NCI-H2107 treated with DMSO at 0.1 percent for 48 hours (cell line): ENCODE data around the gene ASAP3.
A peak's percentile ranks its signal among the peaks of the same experiment; 100 is the strongest.
"Not testable (repeated sequence)": the region's sequence is repeated elsewhere in the genome, so short reads cannot be mapped to it uniquely, and the experiment has no call there.

ENCODE experiments used
- DNase-seq: peaks from one replicate; lab custom pipeline; 2025; ENCODE audit not compliant: unreplicated experiment; lab: John Stamatoyannopoulos, UW

The ASAP3 gene

DNA sequence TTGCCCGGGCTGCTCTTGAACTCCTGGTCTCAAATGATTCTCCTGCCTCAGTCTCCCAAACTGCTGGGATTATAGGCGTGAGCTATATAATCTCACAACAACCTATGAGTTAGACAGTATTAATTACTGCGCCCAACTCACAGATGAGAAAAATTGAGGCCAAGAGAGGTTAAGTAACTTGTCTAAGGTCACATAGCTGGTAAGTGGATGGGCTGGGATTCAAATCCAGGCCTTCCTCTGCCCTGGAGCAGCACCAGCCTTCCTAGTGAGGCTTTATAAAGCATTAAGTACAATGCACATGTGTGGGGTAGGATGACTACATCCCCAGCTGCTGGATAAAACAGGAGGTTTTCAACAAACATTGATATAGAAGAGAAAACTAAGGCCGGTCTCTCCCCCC, 31.9 kb upstream of the ASAP3 start:
- DNase-seq, result no peak

DNA sequence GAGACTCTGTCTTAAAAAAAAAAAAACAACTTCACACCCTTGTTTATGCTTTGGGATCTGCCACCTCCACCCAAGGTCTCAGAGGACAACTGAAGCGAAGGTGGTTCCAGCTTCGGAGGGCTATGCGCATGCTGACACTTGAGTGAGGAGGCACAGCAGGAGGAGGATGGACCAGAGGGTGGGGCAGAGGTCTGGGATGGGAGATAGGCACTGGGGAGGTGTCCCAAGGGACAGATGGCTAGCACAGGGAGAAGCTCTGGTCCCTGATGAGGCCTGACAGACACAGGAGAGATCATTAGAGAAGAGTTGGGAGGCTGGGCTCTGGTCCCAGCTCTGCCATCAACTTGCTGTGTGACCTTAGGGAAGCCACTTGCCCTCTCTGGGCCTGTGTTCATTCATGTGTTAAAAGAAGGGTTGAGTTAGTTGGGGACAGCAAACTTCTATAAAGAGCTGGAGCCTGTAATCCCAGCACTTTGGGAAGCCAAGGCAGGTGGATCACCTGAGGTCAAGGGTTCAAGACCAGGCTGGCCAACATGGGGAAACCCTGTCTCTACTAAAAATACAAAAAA, 30.2 kb upstream of the ASAP3 start:
- no peak for DNase-seq

DNA sequence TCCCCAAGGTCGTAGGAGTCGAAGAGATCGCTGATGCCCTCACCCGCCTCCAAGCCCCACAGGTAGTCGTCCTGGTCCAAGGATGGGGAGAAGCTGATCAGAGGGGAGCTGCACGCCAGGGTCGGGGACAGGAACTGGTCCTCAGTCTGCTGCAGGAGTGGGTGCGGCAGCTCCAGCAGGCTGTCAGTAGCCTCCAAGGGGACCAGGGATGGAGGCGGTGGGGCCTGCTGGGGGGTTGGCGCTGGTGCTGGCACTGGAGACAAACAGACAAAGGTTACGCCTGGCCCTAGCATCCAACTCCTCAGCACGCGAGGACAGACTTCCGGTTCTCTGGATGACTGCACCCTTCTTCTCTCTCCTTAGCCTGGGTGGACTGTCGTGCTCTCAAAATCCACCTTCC, 25.9 kb upstream of the ASAP3 start:
- no peak for DNase-seq

DNA sequence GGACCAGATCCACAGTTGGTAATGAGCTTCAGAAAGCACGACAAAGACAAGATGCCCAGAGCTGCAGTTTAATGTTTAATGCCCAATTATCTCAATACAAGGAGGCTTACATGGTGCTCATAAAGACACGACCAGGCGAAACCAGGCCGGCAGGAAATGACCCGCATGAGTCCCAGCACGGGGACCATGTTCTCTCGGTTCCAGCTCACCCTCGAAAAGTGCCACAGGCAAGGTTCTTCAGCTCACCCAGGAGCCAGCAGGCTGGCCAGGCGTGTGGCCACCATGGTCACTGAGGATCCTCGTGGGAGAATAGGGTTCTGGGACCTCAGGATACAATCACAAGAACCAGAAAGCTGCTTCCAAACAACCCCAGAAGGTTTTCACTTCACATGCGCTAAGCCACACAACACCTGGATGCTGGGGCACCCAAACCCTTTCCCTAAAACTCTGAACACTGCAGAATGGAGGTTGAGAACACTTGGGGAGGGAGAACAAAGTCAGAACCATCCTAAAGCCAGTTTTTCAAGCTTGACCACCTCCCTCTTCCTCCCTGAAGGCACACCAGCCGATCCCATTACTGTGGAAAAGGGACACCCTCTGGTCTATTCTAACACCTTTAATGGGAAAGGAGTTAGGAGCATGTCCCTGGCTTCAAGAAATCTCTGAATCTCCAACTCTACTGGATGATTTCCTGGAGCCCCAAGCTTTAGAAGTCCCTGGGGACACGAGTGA, 22.6 kb upstream of the ASAP3 start:
- DNase-seq, result no peak

DNA sequence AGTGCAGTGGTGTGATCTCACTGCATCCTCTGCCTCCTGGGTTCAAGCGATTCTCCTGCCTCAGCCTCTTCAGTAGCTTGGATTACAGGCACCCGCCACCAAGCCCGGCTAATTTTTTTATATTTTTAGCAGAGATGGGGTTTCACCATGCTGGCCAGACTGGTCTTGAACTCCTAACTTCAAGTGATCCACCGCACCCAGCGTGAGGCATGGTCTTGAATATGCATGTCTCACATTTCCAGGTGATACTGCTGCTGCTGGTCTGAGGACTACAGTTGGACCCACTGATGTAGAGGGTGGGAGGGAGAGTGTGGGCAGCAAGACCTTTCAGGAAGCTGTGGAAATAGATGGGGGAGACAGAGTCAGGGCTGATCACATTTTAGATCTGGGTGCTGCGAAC, 21.9 kb upstream of the ASAP3 start:
- DNase-seq, result no peak

DNA sequence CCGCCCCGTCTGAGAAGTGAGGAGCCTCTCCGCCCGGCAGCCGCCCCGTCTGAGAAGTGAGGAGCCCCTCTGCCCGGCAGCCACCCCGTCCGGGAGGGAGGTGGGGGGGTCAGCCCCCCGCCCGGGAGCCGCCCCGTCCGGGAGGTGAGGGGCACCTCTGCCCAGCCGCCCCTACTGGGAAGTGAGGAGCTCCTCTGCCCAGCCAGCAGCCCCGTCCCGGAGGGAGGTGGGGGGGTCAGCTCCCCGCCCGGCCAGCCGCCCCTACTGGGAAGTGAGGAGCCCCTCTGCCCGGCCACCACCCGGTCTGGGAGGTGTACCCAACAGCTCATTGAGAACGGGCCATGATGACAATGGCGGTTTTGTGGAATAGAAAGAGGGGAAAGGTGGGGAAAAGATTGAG, 20.2 kb upstream of the ASAP3 start:
- not testable (repeated sequence) for DNase-seq

DNA sequence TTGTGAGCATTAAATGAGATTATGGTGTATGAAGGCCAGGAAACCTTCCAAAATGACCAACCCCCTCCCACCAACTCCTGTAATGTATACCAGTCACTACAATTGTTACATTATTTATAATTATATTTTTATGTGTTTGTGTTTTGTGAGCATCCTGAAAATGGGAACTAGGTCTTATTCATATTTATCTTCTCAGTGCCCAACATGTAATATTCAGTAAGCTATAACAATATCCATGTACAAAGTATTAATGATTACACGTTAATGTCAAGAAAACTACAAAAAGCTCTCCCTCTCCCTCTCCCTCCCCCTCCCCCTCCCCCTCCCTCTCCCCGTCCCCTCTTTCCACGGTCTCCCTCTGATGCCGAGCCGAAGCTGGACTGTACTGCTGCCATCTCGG, 19.0 kb upstream of the ASAP3 start:
- no peak for DNase-seq

DNA sequence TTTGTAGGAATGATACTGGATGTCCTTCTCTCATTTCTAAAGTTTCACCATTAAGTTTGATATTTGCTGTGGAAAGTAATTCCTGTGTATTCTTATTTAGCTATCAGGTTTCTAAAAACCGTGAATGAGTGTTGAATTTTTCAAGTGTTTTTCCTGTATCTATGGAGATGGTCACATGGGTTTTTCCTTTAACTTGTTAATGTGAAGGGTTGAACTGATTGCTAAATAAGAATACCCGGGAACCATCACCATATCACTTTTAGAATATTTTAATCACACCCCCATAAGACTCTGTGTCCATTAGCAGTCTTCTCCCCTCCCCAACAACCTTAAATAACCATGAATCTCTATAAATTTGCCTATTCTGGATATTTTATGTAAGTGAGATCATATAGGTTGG, 16.5 kb upstream of the ASAP3 start:
- no peak for DNase-seq

DNA sequence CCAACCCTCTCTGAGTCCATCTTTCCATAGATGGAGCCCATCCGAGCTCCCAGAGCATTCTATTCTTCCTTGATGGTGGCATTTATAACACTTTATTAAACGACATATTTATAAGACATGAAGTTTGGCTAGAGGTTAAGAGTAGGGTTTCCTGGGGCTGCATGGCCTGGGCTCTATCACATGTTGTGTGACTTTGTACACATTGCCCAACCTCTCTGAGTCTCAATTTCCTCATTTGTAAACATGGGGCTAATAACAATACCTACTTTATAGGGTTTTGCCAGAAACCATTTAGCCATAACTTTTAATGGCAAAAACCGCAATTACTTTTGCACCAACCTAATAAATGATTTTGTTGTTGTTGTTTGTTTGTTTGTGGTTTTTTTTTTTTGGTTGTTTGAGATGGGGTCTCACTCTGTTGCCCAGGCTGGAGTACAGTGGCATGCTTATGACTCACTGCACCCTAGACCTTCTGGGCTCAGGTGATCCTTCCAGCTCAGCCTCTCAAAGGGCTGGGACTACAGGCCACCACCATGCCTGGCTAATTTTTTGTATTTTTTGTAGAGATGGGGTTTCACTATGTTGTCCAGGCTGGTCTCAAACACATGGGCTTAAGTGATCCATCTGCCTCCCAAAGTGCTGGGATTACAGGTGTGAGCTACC, 13.9 kb upstream of the ASAP3 start:
- DNase-seq, result no peak

DNA sequence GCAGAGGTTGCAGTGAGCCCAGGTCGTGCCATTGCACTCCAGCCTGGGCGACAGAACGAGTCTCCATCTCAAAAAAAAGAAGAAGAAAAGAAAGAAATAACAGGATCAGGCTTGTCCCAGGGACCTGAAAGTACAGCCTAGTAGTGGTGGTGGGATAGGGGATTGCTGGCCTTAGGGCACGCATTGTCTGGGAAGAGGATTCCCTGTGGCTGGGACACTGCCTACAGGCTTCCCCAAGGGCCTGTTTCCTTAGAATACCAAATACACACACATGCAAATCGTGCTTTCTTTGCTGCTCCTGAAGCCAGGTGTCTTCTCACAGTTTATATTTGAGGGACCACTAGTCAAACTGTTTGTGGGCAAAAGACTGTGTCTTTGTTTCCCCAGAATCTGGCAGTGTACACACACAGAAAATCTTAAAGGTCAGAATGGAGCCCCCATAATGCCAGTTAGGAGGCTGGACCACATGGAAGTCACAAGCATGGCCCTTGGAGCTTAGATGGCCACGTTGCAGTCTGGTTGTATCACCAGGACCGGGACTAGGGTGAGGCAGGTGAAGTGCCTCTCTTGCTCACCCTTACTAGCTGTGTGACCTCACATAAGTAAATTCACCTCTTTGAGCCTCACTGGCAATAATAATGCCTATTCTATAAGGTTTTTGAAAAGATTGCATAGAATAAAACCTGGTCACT, 12.7 kb upstream of the ASAP3 start:
- no peak for DNase-seq

DNA sequence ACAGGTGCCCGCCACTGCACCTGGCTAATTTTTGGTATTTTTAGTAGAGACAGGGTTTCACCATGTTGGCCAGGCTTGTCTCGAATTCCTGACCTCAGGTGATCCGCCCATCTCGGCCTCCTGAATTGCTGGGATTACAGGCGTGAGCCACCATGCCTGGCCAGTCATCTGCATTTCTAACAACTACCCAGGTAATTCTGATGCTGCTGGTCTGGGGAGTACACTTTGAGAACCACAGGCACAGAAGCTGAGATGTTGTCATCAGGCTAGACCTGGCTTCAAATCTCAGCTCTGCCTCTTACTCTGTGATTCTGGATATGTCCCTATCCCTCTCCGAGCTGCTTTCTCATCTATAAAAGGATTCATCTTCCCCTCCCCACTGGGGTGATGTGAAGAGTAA, 10.9 kb upstream of the ASAP3 start:
- not testable (repeated sequence) for DNase-seq

DNA sequence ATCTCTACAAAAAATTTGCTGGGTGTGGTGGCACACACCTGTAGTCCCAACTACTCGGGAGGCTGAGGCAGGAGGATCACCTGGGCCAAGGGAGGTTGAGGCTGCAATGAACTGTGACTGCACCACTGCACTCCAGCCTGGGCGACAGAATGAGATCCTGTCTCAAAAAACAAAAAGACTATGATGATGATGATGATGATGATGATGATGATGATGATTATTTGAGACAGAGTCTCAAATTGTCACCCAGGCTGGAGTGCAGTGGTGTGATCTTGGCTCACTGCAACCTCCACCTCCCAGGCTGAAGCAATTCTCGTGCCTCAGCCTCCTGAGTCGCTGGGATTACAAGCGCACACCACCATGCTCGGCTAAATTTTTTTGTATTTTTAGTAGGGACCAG, 8.8 kb upstream of the ASAP3 start:
- DNase-seq, result not testable (repeated sequence)

DNA sequence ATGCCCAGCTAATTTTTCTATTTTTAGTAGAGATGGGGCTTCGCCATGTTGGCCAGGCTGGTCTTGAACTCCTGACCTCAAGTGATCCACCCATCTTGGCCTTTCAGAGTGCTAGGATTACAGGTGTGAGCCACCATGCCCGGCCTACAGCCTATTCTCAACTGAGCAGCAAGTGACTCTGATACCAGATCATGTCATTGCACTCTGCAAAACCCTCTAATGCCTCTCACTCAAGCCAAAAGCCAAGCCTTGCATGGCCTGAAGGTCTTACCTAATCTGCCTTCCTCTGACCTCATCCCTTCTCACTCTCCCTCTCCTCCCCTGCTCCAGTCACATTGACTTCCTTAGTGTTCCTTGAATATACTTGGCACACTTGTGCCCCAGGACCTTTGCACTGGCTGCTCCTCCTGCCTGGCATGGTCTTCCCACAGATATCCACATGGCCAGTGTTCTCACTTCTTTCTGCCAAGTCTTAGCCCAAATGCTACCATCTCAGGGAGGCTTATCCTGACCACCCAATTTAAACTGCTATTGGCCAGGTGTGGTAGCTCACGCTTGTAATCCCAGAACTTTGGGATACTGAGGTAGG, 8.2 kb upstream of the ASAP3 start:
- DNase-seq, result no peak

DNA sequence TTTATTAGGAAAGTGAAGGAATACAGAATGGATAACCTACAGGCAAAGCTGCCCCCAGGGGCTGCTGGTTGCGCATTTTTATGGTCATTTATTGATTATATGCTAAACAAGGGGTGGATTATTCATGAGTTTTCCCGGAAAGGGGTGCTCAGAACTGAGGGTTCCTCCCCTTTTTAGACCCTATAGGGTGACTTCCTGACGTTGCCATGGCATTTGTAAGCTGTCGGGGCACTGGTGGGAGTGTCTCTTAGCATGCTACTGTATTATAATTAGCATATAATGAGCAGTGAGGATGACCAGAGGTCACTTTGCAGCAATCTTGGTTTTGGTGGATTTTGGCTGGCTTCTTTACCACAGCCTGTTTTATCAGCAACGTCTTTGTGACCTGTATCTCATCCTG, 5.9 kb upstream of the ASAP3 start:
- DNase-seq, result no peak

DNA sequence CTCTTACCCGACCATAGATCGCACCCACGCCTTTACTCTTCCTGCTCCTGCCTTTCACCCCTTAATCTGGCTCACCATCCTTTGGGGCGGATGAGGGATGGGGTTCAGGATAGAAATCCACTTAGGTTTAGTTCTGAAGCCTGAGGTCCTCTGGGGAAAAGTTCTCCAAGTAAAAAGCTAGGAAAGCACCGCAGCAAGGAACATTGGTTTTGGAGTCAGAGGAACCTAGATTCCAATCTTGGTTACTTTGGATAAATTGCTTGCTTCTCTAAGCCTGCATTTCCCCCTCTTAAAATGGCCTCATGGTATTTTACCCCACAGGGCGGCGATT, 988 bp upstream of the ASAP3 start:
- DNase-seq, result no peak

DNA sequence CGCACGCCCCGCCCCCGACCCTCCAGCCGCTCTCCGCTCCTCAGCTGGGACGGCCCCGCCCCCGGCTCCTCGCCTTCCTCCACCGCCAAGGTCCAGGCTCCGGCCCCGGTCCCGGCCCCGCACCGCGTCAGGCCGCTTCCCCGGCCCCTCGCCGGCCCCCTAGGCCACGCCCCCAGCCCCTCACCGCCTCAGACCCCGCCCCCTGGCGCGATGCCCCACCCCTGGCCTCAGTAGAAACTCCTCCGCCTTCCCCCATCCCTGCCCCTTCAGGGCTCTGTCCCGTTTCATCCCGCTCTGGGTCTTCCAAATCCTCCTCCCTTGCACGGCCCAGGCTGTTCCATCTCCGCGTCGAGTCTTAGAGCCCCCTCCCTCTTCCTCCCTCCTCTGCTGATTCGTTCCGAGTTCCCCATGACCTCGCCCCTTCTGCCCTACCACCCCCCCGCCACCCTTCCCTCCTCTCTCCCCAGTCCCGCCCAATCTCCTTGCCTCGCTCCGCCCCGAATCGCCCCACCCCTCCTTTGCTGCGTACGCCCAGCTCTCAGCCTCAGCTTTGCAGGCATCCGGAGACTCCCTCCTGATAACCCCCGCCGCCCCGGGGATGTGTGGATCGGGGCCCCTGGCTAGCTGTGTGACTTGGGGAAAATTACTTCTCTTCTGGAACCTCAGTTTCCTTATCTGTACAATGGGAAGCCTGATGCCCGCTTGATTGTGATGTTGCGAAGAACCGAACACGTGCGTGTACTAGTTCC, 448 bp upstream of the ASAP3 start:
- DNase-seq, result peak; percentile 30

DNA sequence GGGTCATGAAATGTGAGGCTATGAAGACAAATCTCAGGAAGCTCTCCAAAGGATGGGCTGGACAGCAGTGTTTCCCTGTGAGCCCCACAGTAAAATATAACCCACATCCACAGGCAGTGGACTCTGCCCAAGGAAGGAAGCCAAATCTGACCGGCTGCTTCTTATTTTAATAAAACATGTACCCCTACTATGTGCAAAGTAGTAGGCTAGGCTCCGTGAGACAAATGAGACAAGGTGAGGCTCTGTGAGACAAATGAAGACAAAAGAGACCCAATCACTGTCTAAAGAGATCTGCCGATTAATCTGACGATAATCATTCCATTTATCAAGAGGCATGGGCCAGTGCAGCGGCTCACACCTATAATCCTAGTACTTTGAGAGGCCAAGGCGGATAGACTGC, 2.1 kb downstream of the ASAP3 start:
- DNase-seq, result no peak

DNA sequence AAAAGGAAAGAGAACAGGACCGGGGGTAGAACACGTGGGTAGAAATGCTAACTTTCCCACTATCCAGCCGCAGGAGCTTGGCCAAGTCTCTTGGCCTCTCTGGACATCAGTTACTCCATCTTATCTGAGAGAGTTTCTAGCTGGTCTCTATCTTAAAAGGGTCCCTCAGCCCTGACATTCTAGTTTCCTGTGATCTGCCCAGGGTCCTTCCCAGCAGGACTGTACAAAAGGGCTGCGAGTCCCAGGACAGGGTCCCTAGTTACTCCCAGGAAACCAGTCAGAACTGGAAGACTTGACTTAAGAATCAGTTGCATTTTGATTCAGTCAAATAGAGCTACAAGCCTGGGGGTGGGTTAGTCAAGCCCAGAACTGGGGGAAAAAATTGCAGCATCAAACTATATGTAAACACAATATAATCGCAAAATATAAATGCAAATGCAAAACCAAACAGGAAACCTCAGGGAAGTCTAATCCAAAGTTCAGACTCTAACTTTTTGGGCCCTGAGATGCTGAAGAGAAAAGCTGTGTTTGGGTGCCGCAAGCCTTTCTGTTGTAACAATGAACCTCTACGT, 2.9 kb downstream of the ASAP3 start:
- no peak for DNase-seq

DNA sequence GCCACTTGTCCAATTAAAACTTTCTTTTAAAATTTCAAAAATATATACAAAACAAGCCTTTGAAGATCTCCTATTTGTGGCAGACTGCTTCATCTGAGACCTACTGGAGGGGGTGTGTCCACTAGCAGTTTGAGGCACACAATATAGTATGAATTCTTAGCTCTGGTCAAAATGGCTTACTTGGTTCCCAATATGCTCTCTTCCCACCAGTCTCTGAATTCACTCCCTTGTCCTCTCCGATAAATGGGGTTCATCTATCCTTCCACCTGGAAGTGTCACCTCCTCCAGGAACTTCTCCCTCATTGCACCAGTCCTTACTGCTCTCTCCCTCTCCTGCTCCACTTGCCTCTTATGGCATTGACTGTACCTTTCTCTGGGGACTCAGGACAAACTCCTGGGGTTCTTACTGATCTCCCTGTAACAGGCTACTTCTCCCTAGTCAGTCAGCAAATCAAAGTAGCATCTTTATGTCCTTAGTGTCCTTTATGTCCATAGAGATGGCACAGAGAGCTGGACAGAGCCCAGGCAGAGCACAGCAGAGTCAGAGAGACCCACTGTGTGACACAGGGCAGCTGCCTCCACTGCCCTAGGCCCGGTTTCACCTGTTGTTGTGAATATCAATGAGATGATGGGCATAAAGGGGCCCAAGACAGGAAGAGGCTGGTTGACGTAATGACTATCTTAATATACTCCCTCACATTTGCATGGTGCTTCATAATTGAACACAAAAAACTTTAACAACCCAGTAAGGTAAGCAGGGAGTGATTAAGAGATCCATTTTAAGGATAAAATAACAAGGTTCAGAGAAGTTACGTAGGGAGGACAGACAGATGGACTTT, 3.6 kb downstream of the ASAP3 start:
- DNase-seq, result no peak

DNA sequence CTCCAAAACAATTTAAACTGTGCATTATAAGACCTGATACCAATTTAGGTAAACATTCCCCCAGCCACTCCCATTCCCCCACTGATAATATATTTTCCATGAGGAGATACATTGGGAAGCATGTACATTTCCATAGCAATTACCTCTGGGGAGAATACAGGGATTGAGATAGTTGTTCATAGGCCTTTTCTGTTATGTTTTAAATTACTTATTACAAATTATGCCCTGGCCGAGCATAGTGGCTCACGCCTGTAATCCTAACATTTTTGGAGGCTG, 4.4 kb downstream of the ASAP3 start:
- DNase-seq, result no peak
